K562 treated with DMSO at 1 percent for 4 hours (cell line): ENCODE measurements around the gene CCDC33. TPM values are rescaled to one million over a fixed set of nuclear protein-coding genes. Genes with fewer than 3 reads are reported as not detected.

Experiments
- total RNA-seq: library from RNA; unstranded; fragments of 300-600 nt; gene quantifications from 2 replicates; pipeline ENCODE4 v1.2.3, GENCODE V29; 2022; ENCODE audit not compliant: insufficient read depth

The CCDC33 gene
- total RNA-seq, result not detected in 2 replicates

DNA sequence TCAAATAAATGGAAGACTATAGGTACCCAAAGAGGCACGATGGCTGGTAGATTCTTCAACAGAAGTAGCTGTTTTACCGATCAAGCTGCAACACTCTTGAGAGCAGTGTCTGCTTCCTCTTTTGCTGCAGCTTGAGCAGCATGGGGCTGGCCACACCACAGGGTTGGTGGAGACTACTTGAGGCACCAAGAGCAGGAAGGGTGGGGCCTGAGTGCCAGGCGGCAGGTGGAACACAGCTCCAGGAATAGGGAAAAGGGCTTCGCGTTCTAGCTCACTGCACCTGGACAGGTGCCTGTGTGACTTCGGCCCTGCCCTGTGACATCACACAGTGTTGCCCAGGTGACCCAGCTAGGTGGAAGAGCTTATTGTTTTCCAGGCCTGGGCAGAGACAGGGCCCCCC lies at the start of gene CCDC33:
Gene CCDC33 (plus strand): TSS at position 365 of the 400 bp plus-strand sequence. CDS start 394 bp downstream, outside the sequence.

DNA sequence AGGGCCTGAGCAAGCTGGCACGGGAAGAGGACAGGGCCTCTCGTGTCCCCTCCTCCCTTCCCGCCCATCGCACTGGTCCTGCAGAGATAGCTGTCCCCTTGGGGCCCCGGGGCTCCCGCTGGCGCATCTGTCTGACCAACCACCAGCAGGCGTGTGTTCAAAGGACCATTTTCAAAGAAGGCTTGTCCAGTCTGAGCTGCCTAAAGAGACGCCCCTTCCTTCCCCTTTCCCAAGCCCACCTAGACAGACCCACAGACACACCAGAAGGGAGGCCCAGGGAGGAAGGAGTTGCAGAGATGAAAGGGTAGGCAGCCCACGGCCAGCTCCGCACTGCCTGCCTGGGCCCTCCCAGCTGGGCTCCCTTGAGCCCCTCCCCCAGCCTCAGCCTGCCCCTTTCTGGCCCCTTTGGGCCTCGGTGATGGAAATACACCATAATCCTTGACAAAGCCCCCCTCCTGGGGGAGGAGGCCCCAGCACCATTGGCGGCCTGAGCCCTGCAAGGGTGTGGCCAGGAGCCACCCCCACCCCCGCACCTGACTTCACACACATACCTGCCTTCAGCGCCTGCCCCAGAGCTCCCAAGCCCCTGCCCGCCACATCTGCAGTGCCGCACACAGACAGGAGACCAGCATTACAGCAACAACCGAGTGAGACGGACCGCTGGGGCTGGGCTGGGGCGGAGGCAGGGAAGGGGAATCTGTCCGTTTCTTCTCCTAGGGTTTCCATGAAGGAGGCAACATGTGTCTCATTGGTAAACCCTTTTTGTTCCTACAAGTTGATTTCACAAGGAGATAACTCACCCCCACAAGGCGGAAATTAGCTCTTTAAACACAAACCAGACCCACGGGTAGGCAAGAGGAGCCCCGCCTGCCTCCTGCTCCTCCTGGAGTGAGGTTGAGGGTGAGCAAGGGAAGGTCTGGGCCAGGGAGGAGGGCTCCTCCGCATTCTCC lies 33.4 kb upstream of the CCDC33 start, which contains the start of gene STRA6:
Gene STRA6 (minus strand): TSS at position 336 of the 950 bp plus-strand sequence. CDS start 520 bp downstream, outside the sequence.

DNA sequence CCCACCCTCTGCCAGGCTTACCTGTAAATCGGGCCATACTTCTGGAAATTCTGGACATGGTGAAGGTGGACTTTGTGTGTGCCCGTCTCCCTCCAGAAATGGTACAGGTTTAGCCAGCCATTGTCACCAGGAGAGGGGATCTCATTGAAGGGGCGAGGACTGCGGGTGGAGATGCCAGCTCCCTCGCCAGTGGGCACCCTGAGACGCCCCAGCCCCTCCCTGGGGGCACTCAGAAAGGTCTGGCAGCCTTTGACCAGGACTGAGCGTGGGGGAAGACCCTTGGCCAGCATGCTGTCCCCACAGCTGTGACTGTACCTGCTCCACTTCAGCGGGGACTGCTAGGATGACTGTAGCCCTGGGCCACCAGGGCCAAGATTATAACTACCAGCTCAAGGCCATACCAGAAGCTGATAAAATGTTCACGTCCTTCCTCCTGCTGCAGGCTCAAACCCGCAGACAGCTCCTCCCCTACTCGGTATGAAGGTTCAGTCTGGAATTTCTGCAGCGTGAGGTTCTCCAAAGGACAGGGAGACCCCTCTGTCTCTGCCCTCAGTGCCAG lies 131.2 kb downstream of the CCDC33 start, which contains the start of gene CYP11A1:
Gene CYP11A1 (minus strand): TSS at position 351 of the 559 bp plus-strand sequence. CDS start 61 bp downstream, at position 290.

Other genes with a start within 250 kb of the CCDC33 start
- 5.5 and 6.0 TPM in 2 replicates for gene STOML1, start 244.0 kb upstream of the CCDC33 start, total RNA-seq
- 31.2 and 36.4 TPM in 2 replicates for gene PML, start 241.6 kb upstream of the CCDC33 start, total RNA-seq
- 0.18 TPM in 1 of 2 replicates, not detected in the other for gene GOLGA6A, start 153.8 kb upstream of the CCDC33 start, total RNA-seq
- gene ISLR2, start 105.7 kb upstream of the CCDC33 start, total RNA-seq, result not detected in 2 replicates
- gene ISLR, start 62.6 kb upstream of the CCDC33 start, total RNA-seq, result not detected in 2 replicates
- not detected in 2 replicates for gene STRA6, start 33.5 kb upstream of the CCDC33 start, total RNA-seq
- not detected in 2 replicates for gene CYP11A1, start 131.3 kb downstream of the CCDC33 start, total RNA-seq
- gene SEMA7A, start 197.6 kb downstream of the CCDC33 start, total RNA-seq, result 17.8 and 22.8 TPM in 2 replicates
- 50.7 and 59.5 TPM in 2 replicates for gene UBL7, start 224.8 kb downstream of the CCDC33 start, total RNA-seq